Uterus (tissue), 2 donors: ENCODE data around the gene PSMG4.

ENCODE experiments used
- POLR2A ChIP-seq, 2 donors: fragments of 450-650 bp; IDR thresholded peaks; one replicate each; pipeline ENCODE4 v1.6.1; 2016; ENCODE audit warnings: antibody characterized with exemption in 2 of 2, mild to moderate bottlenecking in 1 of 2, moderate library complexity in 1 of 2
- TF ChIP-seq, protein P1 (sequence below), 4 experiments: fragments of 200-600 bp in 2 of 4; fragments of 450-650 bp in 2 of 4; sonication (generic) in 2 of 4; IDR thresholded peaks; one replicate each; pipeline ENCODE4 v1.5.1; 2016 to 2019; ENCODE audit warnings: antibody characterized with exemption in 4 of 4, mild to moderate bottlenecking in 2 of 4, moderate library complexity in 1 of 4

DNA sequence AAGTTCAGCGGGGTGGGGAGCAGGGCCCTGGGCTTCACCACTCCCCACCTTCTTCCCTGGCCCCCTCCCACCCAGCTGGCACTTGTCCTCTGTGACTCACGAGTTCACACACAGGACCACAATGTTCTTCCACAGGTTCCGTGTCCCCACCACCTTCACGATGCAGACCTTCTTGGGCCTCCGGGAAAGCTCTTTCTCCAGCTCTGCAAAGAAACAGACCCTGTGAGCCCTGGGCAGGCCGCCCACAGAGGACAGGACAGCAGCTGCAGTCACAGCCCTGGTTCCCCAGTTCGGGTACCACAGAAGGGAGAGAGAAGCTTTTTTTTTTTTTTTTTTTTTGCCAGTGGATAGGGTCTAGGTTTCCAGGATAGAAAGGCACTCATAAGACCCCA, 30.9 kb downstream of the PSMG4 start:
- TF ChIP-seq, protein P1, sequence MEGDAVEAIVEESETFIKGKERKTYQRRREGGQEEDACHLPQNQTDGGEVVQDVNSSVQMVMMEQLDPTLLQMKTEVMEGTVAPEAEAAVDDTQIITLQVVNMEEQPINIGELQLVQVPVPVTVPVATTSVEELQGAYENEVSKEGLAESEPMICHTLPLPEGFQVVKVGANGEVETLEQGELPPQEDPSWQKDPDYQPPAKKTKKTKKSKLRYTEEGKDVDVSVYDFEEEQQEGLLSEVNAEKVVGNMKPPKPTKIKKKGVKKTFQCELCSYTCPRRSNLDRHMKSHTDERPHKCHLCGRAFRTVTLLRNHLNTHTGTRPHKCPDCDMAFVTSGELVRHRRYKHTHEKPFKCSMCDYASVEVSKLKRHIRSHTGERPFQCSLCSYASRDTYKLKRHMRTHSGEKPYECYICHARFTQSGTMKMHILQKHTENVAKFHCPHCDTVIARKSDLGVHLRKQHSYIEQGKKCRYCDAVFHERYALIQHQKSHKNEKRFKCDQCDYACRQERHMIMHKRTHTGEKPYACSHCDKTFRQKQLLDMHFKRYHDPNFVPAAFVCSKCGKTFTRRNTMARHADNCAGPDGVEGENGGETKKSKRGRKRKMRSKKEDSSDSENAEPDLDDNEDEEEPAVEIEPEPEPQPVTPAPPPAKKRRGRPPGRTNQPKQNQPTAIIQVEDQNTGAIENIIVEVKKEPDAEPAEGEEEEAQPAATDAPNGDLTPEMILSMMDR (IDR thresholded peaks at IDR 0.05): no peak
- no peak for TF ChIP-seq POLR2A (IDR thresholded peaks at IDR 0.05)
